Activated naive CD8-positive, alpha-beta T cell treated with anti-CD3 and anti-CD28 coated beads, Interleukin-2, amount 50 U/mL, for 16 hours (primary cell): ENCODE results near the gene TBX4.

Source experiments
- DNase-seq: peaks from one replicate; pipeline ENCODE4 v3.0.0-alpha.2; 2020; ENCODE audit warnings: low read depth, low spot score

TBX4 gene

GRCh38 chr17:61465550-61466237 lies 13.5 kb downstream of the TBX4 start:
- no peak for DNase-seq

DNA sequence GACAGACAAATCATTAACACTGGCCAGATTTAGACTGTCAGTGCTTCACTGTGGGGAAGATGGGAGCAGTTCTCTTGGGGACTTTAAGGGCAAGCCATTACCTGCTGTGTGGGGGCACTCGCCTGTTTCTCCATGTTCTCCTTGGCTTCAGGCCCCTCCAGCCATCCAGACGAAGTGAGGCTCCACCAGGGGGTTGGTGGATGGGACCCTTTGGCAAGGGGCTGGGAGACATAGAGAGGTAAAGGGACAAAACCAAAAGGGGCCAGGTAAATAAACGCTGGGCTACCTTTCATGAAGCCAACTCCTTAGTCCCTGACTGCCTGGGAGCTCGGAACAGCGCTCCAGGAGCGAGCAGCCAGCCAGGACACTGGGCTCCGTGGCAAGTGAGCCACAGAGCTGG lies 14.0 kb downstream of the TBX4 start:
- no peak for DNase-seq

DNA sequence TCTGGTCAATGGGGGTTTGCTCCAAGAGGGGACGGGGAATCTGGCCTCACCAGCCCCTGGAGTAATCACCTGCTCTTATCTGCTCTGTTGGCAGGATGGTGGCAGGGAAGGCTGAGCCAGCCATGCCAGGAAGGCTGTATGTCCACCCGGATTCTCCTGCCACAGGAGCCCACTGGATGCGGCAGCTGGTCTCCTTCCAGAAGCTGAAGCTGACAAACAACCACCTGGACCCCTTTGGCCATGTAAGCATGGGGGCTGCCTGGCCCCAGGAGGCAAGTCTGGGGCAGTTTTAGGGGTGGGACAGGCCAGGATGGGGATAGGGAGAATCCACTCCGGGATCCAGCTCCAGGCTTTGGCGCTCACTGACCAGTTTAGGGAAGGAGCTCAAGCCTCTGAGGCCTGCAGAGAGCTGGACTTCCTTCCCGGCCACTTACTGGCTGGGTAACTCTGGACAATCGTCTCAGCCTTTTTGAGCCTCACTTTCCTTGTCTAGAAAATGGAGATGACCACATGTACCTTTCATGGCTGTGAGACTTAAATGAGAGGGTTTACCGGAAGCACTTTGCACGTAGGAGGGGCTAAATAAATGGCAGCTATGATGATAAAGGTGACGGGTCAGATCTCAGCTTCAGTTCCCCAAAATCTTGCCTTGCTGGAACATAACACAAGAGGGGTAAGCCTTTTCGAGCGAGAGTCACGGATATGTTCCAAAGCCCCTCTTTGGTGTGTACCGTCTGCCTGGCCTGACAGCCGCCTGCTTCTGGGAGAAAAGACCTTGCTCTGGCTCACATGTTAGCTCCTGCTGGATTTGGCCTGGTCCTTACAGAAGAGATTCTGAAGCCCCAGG lies 15.4 kb downstream of the TBX4 start:
- no peak for DNase-seq

- DNase-seq, result no peak
Measured at GRCh38 chr17:61468263-61468907, 16.2 kb downstream of the TBX4 start.

GRCh38 chr17:61469474-61469873 lies 17.3 kb downstream of the TBX4 start:
- DNase-seq, result no peak

GRCh38 chr17:61469949-61470348 lies 17.7 kb downstream of the TBX4 start:
- DNase-seq, result no peak

DNA sequence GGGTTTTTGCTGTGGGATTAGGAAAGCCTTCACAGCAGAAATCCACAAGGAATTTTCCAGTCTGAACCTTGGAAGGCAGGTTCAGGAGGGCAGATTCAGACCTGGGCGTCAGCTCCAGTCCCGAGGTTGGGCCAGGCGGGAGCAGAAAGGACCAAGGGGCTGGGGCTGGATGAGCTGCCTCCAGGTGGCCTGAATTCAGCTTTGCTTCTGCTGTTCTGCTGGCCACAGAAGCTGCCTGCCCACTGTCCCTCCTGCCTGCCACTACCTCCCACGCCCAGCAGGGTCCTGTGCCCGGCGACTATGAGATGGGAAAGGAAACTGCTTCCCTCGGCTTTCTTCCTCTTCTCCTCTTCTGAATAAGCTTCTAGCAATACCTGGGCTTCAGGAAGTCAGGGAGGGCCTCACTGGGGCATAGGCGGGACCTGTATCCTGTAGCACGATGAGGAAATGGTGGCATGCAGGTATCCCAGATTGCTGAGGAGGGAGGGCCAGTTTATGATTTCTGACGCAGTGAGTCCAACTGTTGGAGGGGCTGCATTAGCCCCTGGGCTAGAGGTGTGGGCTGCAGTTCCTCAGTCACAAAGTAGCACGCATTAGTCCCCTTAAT lies 18.4 kb downstream of the TBX4 start:
- no peak for DNase-seq

GRCh38 chr17:61474235-61474927 lies 22.2 kb downstream of the TBX4 start:
- DNase-seq, result no peak

- DNase-seq, result no peak
Measured at GRCh38 chr17:61474934-61475333, 22.7 kb downstream of the TBX4 start.

GRCh38 chr17:61475726-61476125 lies 23.5 kb downstream of the TBX4 start:
- no peak for DNase-seq

DNA sequence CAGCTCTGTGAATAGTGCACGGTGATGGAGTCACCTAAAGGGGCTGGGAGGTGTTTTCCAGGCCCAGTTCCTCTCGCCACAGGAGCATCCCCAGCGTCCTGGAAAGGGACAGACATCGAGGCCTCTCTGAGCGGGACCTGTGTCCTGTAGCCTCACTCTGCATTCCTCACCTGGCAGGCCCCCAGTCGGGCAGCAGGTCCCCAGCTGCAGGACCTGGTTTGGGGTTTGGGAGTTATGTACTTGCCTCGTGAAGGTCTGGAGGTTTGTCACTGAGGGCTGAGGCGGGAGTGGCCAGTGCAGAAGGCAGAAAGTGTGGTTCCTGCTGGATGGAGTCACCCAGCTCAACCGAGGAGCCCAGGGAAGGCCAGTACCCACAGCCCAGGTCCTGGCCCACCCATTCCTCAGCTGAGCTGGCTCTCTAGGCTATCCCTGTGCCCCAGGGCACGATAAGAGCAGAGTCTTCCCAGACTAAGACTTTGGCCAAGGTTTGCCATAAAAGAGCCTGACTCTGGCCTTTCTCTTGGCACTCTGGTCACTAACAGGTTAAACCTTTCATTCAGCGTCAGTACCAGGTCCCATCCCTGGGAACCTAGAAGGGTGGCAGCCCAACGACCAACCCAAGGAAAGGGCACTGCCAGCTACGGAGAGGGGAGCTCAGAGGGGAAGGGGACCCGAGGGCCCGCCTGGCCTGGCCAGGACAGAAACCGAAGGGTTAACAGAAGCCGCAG lies 24.4 kb downstream of the TBX4 start:
- DNase-seq, result no peak

DNA sequence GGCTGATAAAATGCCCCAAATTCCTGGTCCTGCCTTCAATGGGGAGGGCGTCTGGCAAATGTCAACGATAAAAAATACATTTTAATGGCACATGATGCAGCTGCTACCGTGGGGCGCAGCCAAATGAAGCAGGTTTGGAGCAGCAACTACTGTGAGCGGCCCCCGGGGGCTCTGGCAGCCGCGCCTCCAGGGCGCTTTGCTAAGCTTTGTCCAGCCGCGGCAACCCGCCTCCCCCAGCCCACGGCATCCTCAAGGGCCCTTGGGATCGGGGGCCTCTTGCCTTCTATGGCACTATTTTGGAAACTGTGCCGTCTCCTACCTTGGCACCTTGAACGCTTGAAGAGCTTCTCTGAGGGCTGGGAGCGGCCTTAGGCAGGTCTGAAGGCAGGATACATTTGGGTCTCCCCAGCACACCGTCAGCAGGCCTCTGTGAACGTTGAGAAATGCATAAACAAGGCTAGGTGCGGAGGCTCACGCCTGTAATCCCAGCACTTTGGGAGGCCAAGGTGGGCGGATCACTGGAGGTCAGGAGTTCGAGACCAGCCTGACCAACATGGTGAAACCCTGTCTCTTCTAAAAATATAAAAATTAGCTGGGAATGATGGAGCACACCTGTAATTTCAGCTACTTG lies 25.1 kb downstream of the TBX4 start:
- no peak for DNase-seq

DNA sequence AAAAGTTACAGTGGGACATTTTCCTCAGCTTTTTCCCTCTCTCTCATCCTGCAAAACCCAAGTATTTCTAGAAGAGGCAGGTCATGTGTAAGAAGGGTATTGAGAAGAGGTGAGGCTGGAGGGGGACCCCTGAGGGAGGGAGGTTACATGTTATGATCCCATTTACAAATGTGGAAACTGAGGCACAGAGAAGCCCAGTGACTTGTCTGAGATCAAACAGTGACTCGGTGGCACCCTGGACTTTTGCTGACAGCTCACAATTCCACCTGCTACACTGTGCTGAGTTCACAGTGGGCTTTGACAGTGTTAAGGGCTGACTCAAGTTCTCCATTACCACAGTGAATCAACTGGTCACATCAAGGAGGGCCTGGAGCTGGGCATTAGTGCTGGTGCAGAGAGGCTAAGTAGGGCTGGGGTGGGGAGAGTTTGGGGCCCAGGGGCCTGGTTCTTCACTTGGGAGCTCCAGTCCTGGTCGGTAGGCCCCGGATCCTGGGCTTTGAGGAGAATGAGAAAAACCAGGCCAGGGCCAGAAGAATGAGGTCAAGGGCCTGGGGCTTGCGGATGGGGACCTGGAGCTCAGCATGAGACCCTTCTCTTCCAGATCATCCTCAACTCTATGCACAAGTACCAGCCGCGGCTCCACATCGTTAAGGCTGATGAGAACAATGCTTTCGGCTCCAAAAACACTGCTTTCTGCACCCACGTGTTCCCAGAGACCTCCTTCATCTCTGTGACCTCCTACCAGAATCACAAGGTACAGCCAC lies 26.0 kb downstream of the TBX4 start:
- DNase-seq, result no peak

- DNase-seq, result no peak
Measured at GRCh38 chr17:61478790-61479492, 26.7 kb downstream of the TBX4 start.

DNA sequence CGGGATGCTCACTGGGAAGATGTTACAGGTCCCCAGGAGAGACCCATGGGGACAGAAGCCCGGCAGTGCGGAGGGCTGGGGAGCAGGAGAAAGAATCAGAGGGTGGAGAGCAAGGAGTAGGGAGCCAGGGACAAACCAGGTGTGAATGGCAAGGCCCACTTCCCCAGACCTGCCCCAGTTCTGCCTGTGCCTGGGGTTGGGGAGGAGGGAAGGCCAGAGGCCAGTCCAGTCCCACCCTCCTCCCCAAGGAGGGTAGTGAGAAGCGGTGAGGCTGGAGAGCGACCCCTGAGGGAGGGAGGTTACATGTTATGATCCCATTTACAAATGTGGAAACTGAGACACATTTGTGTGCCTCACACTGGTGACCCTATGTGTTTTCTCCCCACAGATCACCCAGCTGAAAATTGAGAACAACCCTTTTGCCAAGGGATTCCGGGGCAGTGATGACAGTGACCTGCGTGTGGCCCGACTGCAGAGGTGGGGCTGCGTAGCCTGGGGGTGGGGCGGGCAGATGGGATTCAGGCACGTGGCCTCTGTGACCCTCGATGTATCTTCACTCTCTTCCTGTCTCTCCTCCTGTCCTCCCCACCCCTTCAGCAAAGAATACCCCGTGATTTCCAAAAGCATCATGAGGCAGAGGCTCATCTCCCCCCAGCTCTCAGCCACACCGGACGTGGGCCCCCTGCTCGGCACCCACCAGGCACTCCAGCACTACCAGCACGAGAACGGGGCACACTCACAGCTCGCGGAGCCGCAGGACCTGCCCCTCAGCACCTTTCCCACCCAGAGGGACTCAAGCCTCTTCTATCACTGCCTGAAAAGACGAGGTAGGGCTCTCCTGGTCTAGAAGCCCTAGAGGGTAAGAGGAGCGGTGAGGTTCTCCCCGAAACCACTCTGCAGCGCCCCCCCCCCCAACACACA lies 27.5 kb downstream of the TBX4 start:
- no peak for DNase-seq

- no peak for DNase-seq
Measured at GRCh38 chr17:61480414-61480807, 28.2 kb downstream of the TBX4 start.

- DNase-seq, result no peak
Measured at GRCh38 chr17:61481421-61481820, 29.2 kb downstream of the TBX4 start.

DNA sequence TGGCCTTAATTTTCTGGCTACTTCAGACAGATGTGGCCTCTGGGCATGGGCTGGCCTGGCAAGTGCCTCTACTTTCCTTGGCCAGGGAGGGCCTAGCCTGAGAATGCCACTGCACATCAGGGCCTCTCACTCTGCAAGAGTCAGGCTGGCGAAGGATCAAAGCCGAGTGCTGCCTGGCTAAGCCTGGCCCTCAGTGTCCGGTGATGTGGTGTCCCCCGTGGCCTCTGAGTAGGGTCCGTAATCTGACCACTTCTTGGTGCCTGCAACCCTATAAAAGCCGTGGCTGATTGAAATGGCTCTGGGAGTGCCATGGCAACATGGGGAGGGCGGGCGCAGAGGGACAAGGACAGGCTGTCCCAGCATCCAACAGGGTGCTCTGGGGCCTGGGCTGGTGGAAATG lies 30.2 kb downstream of the TBX4 start:
- DNase-seq, result no peak
